Measurements from ENCODE around the gene COQ9.

COQ9 gene

DNA sequence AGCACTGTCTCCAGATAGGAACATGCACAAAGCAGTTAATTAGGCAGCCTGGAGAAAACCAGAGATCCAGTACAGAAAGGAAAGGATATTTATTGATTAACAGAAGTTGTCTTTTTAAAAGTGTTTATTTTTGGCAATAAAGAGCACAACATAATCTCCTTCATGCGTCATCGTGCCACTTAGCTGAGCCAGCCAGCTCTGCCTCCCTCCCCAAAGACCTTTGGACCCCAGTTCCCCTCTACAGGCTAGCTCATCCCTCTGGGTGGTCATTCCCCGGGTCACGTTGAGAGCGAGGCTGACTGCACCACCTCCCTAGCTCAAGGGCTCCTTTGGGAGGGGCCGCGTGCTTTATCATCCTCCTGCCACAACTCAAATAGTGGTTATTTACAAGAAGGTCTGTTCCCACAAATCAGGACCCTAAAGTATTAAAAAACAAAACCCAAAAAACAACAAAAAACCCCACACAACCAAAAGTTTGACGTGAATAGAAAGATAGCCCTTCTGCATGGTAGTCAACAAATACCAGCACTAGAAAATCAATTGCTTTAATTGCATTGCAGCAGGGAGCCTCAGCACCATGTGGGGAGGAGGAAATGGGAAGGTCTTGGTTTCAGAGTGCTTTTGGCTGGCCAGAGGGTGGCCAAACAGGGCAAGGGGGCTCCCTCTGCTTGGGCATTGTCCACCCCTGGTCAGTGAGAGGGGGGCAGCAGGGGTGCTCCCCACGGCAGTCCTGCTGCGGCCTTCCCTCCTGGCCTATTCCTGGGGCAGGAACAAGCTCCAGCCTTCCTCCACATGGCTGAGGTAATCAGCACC lies 24.8 kb downstream of the COQ9 start:
- no peak for DNase-seq (ENCODE audit: low read depth, low spot score)

DNA sequence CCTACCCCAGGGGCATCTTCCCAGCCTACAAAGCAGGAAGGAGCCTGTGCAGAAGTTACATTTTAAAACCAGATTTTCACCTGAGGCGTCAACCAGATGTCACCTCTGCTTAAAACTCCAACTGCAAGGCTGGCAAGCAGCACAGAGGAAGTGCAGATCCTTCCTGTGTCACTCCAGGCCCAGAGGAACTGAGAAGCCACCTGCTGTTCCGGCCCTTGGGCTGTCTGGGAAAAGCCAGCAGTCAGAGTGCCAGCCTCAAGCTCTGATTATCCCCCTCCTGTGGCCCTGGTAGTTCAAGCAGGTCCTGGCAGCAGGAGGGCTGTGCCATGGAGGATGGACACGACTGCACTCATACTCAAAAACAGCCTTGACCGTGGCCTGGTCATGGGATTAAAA lies 25.4 kb downstream of the COQ9 start:
- no peak for DNase-seq (ENCODE audit: low read depth, low spot score)

- no peak for DNase-seq (ENCODE audit: low read depth, low spot score)
These were observed 26.0 kb downstream of the COQ9 start for GRCh38 chr16:57473176-57473840.

DNA sequence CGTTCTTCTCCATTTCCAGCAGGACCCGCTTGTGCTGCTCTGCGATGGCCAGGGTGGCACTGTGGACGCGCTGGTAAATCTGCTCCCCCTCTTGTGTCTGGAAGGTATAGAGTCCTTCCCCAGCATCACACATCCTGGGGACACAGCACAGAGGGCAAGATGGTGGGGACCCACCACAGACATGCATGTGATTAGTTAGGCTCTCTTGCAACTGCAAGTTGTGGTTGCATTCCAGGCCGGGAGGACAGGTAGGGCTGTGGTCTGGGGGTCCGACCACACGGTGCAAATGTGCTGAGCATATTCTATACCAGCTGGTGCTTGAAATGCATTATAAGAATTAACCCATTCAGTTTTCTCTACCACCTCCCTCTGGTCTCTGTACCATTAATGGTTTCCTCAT lies 26.6 kb downstream of the COQ9 start:
- DNase-seq (ENCODE audit: low read depth, low spot score), result no peak

DNA sequence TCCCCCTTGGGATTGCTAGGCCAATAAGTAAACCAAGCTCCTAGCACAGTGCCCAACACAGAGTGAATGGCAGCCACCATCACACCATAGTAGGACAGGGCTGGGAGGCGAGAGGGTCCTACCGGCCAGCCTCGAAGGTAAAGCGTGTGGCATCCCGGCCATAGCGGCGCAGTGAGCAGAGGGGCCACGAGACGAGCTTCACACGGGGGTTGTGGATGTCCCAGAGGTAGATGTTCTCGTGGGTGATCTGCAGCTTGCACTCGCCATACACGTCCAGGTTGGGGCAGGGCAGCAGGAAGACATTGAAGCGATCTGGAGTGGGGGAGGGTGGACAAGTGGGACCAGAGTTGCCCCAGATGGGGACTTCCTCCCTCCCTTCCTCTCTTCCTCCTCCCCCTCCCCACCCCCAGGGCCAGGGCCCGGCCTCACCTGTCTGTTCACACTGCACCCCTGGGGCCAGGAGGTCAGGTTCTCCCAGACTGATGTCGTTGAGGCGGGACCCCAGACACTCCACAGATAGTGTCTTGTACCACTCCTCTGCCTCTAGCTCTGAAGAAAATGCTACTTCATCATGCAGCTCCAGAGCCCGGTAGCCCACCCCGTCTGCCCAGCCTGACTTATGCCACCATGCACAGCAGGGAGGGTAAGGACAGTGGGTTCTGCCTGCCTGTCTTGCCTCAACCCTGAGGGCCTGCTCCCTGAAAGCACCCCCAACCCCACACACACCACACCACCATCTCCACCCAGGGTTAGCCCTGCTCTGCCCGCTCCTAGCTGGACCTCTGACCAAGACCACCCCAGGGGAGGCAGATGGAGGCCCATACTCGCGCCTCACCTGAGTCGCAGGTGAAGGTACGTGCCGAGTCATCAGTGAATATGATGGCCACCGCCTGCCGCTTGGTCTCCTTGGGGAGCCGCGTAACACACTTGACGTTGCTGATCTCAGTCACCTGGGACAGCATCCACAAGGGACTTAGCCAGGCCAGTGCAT lies 27.7 kb downstream of the COQ9 start:
- DNase-seq (ENCODE audit: low read depth, low spot score), result no peak

- peak; percentile 43 for DNase-seq (ENCODE audit: low read depth, low spot score)
These were observed 28.5 kb downstream of the COQ9 start for GRCh38 chr16:57475711-57476339.

- no peak for DNase-seq (ENCODE audit: low read depth, low spot score)
These were observed 29.5 kb downstream of the COQ9 start for GRCh38 chr16:57476546-57477410.

DNA sequence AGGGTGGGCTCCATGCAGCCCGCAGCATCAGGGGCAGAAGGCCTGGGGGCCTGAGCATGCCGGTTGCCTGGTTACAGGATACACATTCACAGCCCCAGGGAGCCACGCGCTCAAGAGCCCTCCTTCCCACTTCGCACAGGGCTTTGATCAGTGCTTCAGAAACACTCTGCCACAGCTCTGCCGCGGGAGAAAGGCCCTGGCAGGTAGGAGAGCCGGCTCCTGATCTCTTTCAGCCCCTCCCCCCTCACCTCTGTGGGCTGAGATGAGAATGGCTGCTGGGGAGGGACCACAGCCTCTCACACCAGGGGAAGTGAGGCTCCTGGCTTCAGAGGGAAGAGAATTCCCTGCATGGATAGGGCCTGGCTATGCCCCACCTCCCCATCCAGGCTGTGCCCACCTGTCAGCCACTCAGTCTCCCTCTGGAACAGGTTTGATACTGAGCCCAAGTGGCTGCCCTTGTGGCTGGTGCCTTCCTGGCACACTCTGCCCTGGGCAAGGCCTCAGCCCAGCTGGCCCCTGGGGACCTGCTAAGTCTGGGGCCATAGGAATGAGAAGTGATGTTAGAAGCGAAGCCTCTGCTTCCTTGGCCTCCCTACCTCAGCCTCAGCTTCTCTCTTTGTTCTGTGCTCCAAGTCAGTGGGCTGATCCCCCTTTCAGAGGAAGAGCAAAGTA lies 30.4 kb downstream of the COQ9 start:
- DNase-seq (ENCODE audit: low read depth, low spot score), result no peak

- DNase-seq (ENCODE audit: low read depth, low spot score), result no peak
These were observed 31.3 kb downstream of the COQ9 start for GRCh38 chr16:57478396-57479204.

DNA sequence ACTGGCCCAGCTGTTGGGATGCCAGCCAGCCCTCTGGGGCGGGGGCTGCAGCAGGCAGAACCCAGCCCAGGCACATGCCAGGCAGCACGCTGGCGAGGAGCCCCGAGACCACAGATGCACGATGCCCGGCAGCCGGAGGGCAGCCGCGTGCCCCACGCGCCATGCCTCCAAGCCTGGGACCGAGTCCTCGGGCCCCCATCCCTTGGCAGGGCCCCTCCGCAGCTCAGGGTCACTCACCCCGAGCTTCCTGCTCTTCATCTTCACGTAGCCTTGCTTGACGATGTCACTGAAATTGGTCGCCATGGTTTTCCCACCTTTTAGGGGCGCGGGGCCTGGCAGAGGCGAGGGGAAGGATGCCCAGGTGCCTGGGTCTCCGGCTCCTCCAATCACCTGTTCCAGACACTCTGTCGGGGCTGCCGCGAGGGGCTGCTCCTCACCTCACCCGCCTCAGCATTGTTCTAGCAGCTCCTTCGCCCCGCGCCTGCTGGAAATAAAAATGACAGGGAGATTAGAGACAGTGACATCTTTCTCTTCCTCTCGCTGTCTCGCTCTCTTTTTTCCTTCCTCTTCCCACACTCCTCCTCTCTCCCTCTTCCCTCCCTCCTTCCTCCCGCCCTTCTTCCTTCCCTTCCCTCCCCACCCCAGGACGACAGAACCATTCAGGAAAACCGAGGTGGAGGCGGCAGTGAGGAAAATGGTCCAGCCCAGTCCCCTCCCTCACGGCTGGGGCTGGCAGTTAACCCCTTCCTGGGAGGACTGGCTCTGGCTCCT lies 32.1 kb downstream of the COQ9 start:
- no peak for DNase-seq (ENCODE audit: low read depth, low spot score)

- no peak for DNase-seq (ENCODE audit: low read depth, low spot score)
These were observed 32.9 kb downstream of the COQ9 start for GRCh38 chr16:57479976-57480753.

DNA sequence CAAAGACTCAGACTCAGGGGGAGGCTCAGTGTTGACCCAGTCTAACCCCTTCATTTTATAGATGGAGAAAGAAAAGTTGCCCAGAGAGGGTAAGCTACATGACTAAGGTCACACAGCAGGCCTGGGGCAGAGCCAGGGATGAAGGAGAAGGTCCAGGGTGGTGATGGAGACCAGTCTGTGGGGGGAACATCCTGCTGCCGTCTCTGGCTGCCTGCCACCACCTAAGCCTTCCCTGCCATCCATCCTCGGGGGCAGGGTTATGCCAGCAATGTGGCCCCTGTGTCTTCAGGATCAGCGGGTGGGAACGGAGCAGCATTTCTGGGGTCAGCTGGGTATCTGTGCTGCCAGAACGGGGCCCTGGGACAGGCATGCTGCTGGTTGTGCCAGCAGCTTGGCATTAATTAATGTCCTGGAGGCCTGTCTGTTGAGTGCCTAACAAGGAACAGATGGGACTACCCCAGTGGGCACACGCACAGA lies 33.5 kb downstream of the COQ9 start:
- no peak for DNase-seq (ENCODE audit: low read depth, low spot score)

DNA sequence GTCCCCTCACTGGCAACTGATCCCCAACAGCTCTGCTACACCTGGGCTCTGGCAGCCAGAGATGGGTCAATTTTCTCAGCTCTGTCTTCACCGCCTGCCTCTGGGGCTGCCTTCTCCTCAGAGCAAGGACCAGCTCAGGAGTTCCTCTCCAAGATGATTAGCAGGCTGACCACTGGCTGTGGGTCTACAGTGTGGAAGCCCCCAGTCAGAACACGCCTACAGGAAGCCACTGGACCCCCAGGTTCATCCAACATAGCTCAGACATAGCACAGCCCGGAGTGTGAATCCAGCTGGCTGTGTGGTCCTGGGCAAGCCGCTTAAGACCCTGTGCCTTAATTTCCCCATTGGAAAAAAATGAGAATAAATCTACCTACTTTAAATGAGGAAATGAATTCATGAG lies 34.1 kb downstream of the COQ9 start:
- DNase-seq (ENCODE audit: low read depth, low spot score), result no peak

- no peak for DNase-seq (ENCODE audit: low read depth, low spot score)
These were observed 35.7 kb downstream of the COQ9 start for GRCh38 chr16:57482845-57483545.

DNA sequence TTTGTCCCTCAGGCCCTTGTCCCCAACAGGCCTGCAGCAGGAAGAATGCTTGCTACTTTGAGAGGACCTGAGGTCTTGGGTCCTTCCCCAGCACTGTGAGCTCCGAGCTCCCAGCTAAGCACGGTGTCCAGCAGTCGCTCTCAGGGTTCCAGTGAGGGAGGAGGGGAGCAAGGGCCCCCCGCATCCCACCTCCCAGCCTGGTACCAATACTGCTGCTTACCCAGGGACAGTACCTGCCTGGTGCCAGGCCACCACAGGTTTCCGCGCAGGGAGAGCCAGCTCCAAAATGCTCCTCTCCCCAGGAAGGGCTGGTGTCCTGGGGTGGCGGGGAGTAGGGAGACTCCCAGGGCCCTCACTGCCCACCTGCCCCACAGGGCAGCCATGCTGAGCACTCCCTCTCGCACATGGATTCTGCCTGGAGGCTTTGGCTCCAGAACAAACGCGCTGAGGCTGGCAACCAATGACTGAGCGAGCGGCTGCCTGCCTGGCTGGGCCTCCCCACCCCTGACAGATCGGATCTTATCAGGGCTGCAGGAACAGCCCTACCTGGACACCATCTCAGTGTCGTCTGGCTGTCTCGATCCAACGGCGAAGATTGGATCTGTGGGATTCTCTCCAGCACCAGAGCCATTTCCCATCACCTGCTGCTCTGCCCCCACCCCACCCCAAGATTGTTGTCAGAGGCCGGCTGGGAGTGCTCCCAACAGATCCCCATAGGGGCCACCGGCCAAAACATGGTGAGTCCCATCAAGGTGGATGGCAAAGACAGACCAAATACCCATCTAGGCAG lies 36.6 kb downstream of the COQ9 start:
- no peak for DNase-seq (ENCODE audit: low read depth, low spot score)

DNA sequence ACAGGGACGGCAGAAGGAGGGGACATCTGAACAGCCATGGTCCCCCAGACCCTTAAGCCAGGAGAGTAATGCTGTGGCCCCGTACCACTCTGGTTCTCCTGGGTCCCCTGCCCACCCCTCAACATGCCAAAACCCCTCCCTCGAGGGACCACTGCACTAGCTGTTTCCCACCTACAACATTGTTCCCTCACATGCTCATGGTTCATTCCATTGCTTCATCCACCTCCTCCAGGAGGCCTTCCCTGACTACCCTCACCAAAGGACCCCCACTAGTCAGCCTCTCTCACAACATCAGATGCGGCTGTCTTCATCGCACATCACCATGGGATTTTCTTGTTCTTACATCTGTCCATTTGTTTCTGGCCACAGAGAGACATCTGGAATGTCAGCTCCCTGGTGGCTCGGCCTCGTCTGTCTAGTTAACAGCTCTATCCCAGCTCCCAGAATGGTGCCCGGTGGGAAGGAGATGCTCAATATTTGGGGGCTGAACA lies 37.3 kb downstream of the COQ9 start:
- DNase-seq (ENCODE audit: low read depth, low spot score), result no peak
